Activated B cell treated with CpG ODN at 0.5 μM for 24 hours (primary cell): ENCODE results near the gene TBC1D7. TPM values are rescaled to one million over a fixed set of nuclear protein-coding genes. Genes with fewer than 3 reads are reported as not detected.
A peak's percentile ranks its signal among the peaks of the same experiment; 100 is the strongest.

Experiments used
- ATAC-seq: fragments of 200-7000 bp; cut with Tn5 transposase; one replicate; pipeline ENCODE4 v1.10.0; 2021; ENCODE audit warnings: low read depth, mild to moderate bottlenecking, moderate library complexity
- CTCF ChIA-PET: fragments of 350-600 bp; sonication (Branson Sonifier 250); formaldehyde crosslinking; loops from one replicate; lab custom pipeline; 2021; ENCODE audit warnings: antibody characterized with exemption; lab: Charles Lee
- POLR2A ChIA-PET: fragments of 350-600 bp; sonication (Branson Sonifier 250); formaldehyde crosslinking; loops from one replicate; lab custom pipeline; 2021; ENCODE audit warnings: antibody characterized with exemption; lab: Charles Lee
- DNase-seq: peaks from one replicate; pipeline ENCODE4 v3.0.0; 2022
- H3K27ac Mint-ChIP-seq: one replicate; pipeline ENCODE4 v1.8.0; 2020; ENCODE audit warnings: mixed read lengths
- H3K27me3 Mint-ChIP-seq: one replicate; pipeline ENCODE4 v1.8.0; 2021; ENCODE audit warnings: mixed read lengths
- H3K36me3 Mint-ChIP-seq: one replicate; pipeline ENCODE4 v1.8.0; 2021; ENCODE audit warnings: low read depth, mixed read lengths
- H3K4me1 Mint-ChIP-seq: one replicate; pipeline ENCODE4 v1.8.0; 2021; ENCODE audit warnings: mixed read lengths
- H3K4me3 Mint-ChIP-seq: one replicate; pipeline ENCODE4 v1.8.0; 2020; ENCODE audit warnings: mild to moderate bottlenecking, mixed read lengths
- H3K9me3 Mint-ChIP-seq: one replicate; pipeline ENCODE4 v1.8.0; 2020; ENCODE audit warnings: mixed read lengths
- intact Hi-C: fragments of 100-400 bp; cut with micrococcal nuclease; formaldehyde crosslinking; loops from one replicate; pipeline ENCODE4 v1.15.1; 2024
- total RNA-seq: library from RNA; stranded (reverse); gene quantifications from 2 replicates; pipeline ENCODE4 v1.2.3, GENCODE V29; 2022
- TF ChIP-seq, protein P1 (sequence below): fragments of 200-600 bp; IDR thresholded peaks from one replicate; pipeline ENCODE4 v1.8.0; 2022; ENCODE audit warnings: antibody characterized with exemption, mild to moderate bottlenecking

The TBC1D7 gene
- total RNA-seq, 1 donor from 2014 or later, result 18.5 TPM

- no peaks in the 10 kb centered on the region for H3K27me3 Mint-ChIP-seq
- POLR2A ChIA-PET, result no interaction called here
- CTCF ChIA-PET, result no interaction called here
- H3K4me1 Mint-ChIP-seq, result peaks cover 86% of the 10 kb centered on the region
- peaks cover 1% of the 10 kb centered on the region for H3K36me3 Mint-ChIP-seq
- TF ChIP-seq, protein P1, sequence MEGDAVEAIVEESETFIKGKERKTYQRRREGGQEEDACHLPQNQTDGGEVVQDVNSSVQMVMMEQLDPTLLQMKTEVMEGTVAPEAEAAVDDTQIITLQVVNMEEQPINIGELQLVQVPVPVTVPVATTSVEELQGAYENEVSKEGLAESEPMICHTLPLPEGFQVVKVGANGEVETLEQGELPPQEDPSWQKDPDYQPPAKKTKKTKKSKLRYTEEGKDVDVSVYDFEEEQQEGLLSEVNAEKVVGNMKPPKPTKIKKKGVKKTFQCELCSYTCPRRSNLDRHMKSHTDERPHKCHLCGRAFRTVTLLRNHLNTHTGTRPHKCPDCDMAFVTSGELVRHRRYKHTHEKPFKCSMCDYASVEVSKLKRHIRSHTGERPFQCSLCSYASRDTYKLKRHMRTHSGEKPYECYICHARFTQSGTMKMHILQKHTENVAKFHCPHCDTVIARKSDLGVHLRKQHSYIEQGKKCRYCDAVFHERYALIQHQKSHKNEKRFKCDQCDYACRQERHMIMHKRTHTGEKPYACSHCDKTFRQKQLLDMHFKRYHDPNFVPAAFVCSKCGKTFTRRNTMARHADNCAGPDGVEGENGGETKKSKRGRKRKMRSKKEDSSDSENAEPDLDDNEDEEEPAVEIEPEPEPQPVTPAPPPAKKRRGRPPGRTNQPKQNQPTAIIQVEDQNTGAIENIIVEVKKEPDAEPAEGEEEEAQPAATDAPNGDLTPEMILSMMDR, result no peak
- H3K4me3 Mint-ChIP-seq, result no peak overlapping the region
- DNase-seq (no peak), ATAC-seq (no peak)
- intact Hi-C loops, result no loop called here
- H3K27ac Mint-ChIP-seq, result no peak overlapping the region
- H3K9me3 Mint-ChIP-seq, result no peaks in the 10 kb centered on the region
Observed at GRCh38 chr6:13267142-13267651, 61.1 kb downstream of the TBC1D7 start.

DNA sequence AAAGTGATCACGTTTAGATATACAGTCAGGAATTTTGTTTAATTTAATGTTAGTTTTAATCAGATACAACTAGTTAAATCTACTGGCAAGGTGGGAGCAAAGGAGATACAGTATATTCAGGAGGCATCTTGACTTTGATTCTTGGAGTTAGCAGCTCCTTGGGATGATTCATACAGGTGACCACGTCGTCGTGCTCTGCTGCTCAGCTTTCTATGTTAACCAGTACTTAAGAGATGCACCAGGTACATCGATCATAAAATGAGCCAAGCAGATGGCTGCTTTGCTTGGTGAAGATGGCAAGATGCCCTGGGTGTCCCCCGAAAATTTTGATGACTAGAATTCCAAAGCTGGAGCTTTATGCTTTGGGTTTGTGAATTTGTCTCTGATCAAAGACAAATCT, 64.7 kb downstream of the TBC1D7 start:
- no peaks in the 10 kb centered on the region for H3K27me3 Mint-ChIP-seq
- TF ChIP-seq, protein P1, result no peak
- peak overlapping the region; percentile 33 for H3K4me3 Mint-ChIP-seq
- ATAC-seq, result no peak
- CTCF ChIA-PET, result interaction anchor here (0.6 to 0.8 kb wide), 2 partner anchors 11 to 33 kb away, joined by 3 read pairs; no protein-coding TSS in a partner anchor
- no peaks in the 10 kb centered on the region for H3K9me3 Mint-ChIP-seq
- POLR2A ChIA-PET, result interaction anchor here (0.9 to 1.8 kb wide), 4 partner anchors 11 to 64 kb away, joined by 3 to 7 read pairs (median 3); partner anchors contain the start of gene TBC1D7
- intact Hi-C loops, result no loop called here
- peak overlapping the region; percentile 22 for H3K27ac Mint-ChIP-seq
- H3K36me3 Mint-ChIP-seq, result no peaks in the 10 kb centered on the region
- DNase-seq, result no peak
- peaks cover 94% of the 10 kb centered on the region for H3K4me1 Mint-ChIP-seq

- ATAC-seq (no peak), DNase-seq (no peak)
- intact Hi-C loops, result no loop called here
- CTCF ChIA-PET, result no interaction called here
- Mint-ChIP-seq H3K4me3 (peak overlapping the region; percentile 74), H3K36me3 (no peaks in the 10 kb centered on the region), H3K4me1 (peaks cover 94% of the 10 kb centered on the region), H3K27ac (peak overlapping the region; percentile 75), H3K9me3 (no peaks in the 10 kb centered on the region), H3K27me3 (no peaks in the 10 kb centered on the region)
- POLR2A ChIA-PET, result interaction anchor here (0.7 to 5.2 kb wide), 3 partner anchors 10 to 312 kb away, joined by 4 to 101 read pairs (median 27); partner anchors contain the start of genes SIRT5 and TBC1D7
- TF ChIP-seq, protein P1, result no peak
Observed at GRCh38 chr6:13262302-13263230, 65.8 kb downstream of the TBC1D7 start.

GRCh38 chr6:13261464-13261994, 66.8 kb downstream of the TBC1D7 start:
- intact Hi-C loops, result loop anchor here (1.0 kb wide), 4 partner anchors 11 to 67 kb away; partner anchors contain the start of gene TBC1D7
- peaks cover 5% of the 10 kb centered on the region for H3K9me3 Mint-ChIP-seq
- CTCF ChIA-PET, result interaction anchor here (1.0 to 1.6 kb wide), 6 partner anchors 11 to 79 kb away, joined by 3 to 8 read pairs (median 4); no protein-coding TSS in a partner anchor

More at GRCh38 chr6:13261464-13261994, 66.8 kb downstream of the TBC1D7 start:
- peaks cover 92% of the 10 kb centered on the region for H3K4me1 Mint-ChIP-seq
- peak; percentile 57 for DNase-seq
- ATAC-seq, result peak; percentile 74
- POLR2A ChIA-PET, result interaction anchor here (0.7 to 5.2 kb wide), 11 partner anchors 11 to 354 kb away, joined by 3 to 101 read pairs (median 6); partner anchors contain the start of genes NOL7, SIRT5 and TBC1D7
- peak overlapping the region; percentile 74 for H3K4me3 Mint-ChIP-seq
- H3K27ac Mint-ChIP-seq, result peak overlapping the region; percentile 75
- peaks cover 3% of the 10 kb centered on the region for H3K36me3 Mint-ChIP-seq
- TF ChIP-seq, protein P1, result no peak
- H3K27me3 Mint-ChIP-seq, result no peaks in the 10 kb centered on the region
